WTC11 (cell line): ENCODE data around the gene WDR31. TPM values are rescaled to one million over a fixed set of nuclear protein-coding genes. Genes with fewer than 3 reads are reported as not detected.

Source experiments
- ATAC-seq: fragments of 200-7000 bp; cut with Tn5 transposase; 2 replicates; pipeline ENCODE4 v1.10.0; 2021; ENCODE audit warnings: mild to moderate bottlenecking, moderate library complexity
- CTCF ChIA-PET: fragments of 300-600 bp; sonication (Branson Sonifier 250); formaldehyde crosslinking; loops from one replicate; lab custom pipeline; 2021; ENCODE audit warnings: antibody characterized with exemption; lab: Charles Lee
- POLR2A ChIA-PET: fragments of 350-600 bp; sonication (Branson Sonifier 250); formaldehyde crosslinking; loops from one replicate; lab custom pipeline; 2021; ENCODE audit warnings: antibody characterized with exemption; lab: Charles Lee
- DNase-seq: peaks from one replicate; pipeline ENCODE4 v3.0.0; 2021; ENCODE audit warnings: low spot score
- H3K27ac Mint-ChIP-seq: 2 replicates; pipeline ENCODE4 v1.8.0; 2021; ENCODE audit warnings: mixed read lengths
- H3K27me3 Mint-ChIP-seq: 2 replicates; pipeline ENCODE4 v1.8.0; 2021; ENCODE audit warnings: low read depth, mild to moderate bottlenecking, moderate library complexity, mixed read lengths
- H3K36me3 Mint-ChIP-seq: 2 replicates; pipeline ENCODE4 v1.8.0; 2021; ENCODE audit warnings: mixed read lengths
- H3K4me1 Mint-ChIP-seq: 2 replicates; pipeline ENCODE4 v1.8.0; 2022; ENCODE audit warnings: mixed read lengths
- H3K4me3 Mint-ChIP-seq: 2 replicates; pipeline ENCODE4 v1.8.0; 2021; ENCODE audit warnings: mild to moderate bottlenecking, moderate library complexity, mixed read lengths
- H3K9me3 Mint-ChIP-seq: 2 replicates; pipeline ENCODE4 v1.8.0; 2021; ENCODE audit warnings: mixed read lengths
- FOXK1 ChIP-seq: sonication (generic); formaldehyde crosslinking; IDR thresholded peaks from 2 replicates; pipeline ENCODE4 v1.8.0; 2022; ENCODE audit warnings: mild to moderate bottlenecking, moderate library complexity, missing genetic modification reagents
- MXD4 ChIP-seq: fragments of 250-450 bp; sonication (Bioruptor Pico); IDR thresholded peaks from 2 replicates; pipeline ENCODE4 v1.8.0; 2021; ENCODE audit warnings: mild to moderate bottlenecking, moderate library complexity, borderline replicate concordance
- NFATC4 ChIP-seq: fragments of 250-450 bp; sonication (Bioruptor Pico); IDR thresholded peaks from 2 replicates; pipeline ENCODE4 v1.9.0; 2021; ENCODE audit warnings: mild to moderate bottlenecking
- NFYB ChIP-seq: sonication (generic); formaldehyde crosslinking; conservative IDR thresholded peaks from 2 replicates; pipeline ENCODE4 v1.8.0; 2022; ENCODE audit warnings: low read depth, missing genetic modification reagents
- SMAD4 ChIP-seq: sonication (generic); formaldehyde crosslinking; IDR thresholded peaks from 2 replicates; pipeline ENCODE4 v1.8.0; 2022; ENCODE audit warnings: mild to moderate bottlenecking, missing genetic modification reagents
- TCF7 ChIP-seq: sonication (generic); formaldehyde crosslinking; IDR thresholded peaks from 2 replicates; pipeline ENCODE4 v1.8.0; 2022; ENCODE audit warnings: mild to moderate bottlenecking, low read depth, missing genetic modification reagents, moderate library complexity
- ZNF396 ChIP-seq: fragments of 250-450 bp; sonication (Bioruptor Pico); IDR thresholded peaks from 2 replicates; pipeline ENCODE4 v1.8.0; 2021; ENCODE audit warnings: mild to moderate bottlenecking, moderate library complexity, borderline replicate concordance
- ZNF423 ChIP-seq: fragments of 250-450 bp; sonication (Bioruptor Pico); IDR thresholded peaks from 2 replicates; pipeline ENCODE4 v2.1.2; 2022; ENCODE audit warnings: mild to moderate bottlenecking, moderate library complexity
- ZNF671 ChIP-seq: fragments of 250-450 bp; sonication (Bioruptor Pico); IDR thresholded peaks from 2 replicates; pipeline ENCODE4 v1.8.0; 2021; ENCODE audit warnings: mild to moderate bottlenecking
- total RNA-seq: library from RNA; stranded (reverse); gene quantifications from 3 replicates; pipeline ENCODE4 v1.2.3, GENCODE V29; 2021
- TF ChIP-seq, protein P1 (sequence below): fragments of 250-450 bp; sonication (Bioruptor Pico); IDR thresholded peaks from 2 replicates; pipeline ENCODE4 v2.1.2; 2022; ENCODE audit warnings: mild to moderate bottlenecking, moderate library complexity
- TF ChIP-seq, protein P2 (sequence below): sonication (generic); formaldehyde crosslinking; IDR thresholded peaks from 2 replicates; pipeline ENCODE4 v1.8.1; 2023; ENCODE audit warnings: mild to moderate bottlenecking, moderate library complexity, missing genetic modification reagents
- TF ChIP-seq, protein P3 (sequence below): sonication (generic); formaldehyde crosslinking; IDR thresholded peaks from 2 replicates; pipeline ENCODE4 v1.8.1; 2022; ENCODE audit warnings: missing genetic modification reagents, borderline replicate concordance
- TF ChIP-seq, protein P4 (sequence below): sonication (generic); formaldehyde crosslinking; IDR thresholded peaks from 2 replicates; pipeline ENCODE4 v1.8.1; 2023; ENCODE audit warnings: mild to moderate bottlenecking, missing genetic modification reagents, moderate library complexity
- TF ChIP-seq, protein P5 (sequence below): sonication (generic); formaldehyde crosslinking; IDR thresholded peaks from 2 replicates; pipeline ENCODE4 v1.8.1; 2022; ENCODE audit warnings: mild to moderate bottlenecking, moderate library complexity, missing genetic modification reagents
- TF ChIP-seq, protein P6 (sequence below): sonication (generic); formaldehyde crosslinking; IDR thresholded peaks from 2 replicates; pipeline ENCODE4 v1.8.0; 2023; ENCODE audit warnings: mild to moderate bottlenecking, missing genetic modification reagents

The WDR31 gene
- total RNA-seq, 1 experiment from 2014 or later = 0.37 TPM

GRCh38 chr9:113361304-113362018 is 21.4 kb upstream of the WDR31 start:
- Mint-ChIP-seq H3K4me1 (peaks cover 12% of the 10 kb centered on the region), H3K27ac (no peak overlapping the region), H3K36me3 (no peaks in the 10 kb centered on the region), H3K4me3 (no peak overlapping the region), H3K27me3 (no peaks in the 10 kb centered on the region), H3K9me3 (no peaks in the 10 kb centered on the region)
- DNase-seq = no peak
- POLR2A ChIA-PET = no interaction called here
- no peak for ATAC-seq
- TF ChIP-seq NFATC4 (CRISPR knock-in tag) = no peak
- TF ChIP-seq, protein P1, sequence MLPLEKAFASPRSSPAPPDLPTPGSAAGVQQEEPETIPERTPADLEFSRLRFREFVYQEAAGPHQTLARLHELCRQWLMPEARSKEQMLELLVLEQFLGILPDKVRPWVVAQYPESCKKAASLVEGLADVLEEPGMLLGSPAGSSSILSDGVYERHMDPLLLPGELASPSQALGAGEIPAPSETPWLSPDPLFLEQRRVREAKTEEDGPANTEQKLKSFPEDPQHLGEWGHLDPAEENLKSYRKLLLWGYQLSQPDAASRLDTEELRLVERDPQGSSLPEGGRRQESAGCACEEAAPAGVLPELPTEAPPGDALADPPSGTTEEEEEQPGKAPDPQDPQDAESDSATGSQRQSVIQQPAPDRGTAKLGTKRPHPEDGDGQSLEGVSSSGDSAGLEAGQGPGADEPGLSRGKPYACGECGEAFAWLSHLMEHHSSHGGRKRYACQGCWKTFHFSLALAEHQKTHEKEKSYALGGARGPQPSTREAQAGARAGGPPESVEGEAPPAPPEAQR (CRISPR knock-in tag) = no peak
- TF ChIP-seq, protein P2, sequence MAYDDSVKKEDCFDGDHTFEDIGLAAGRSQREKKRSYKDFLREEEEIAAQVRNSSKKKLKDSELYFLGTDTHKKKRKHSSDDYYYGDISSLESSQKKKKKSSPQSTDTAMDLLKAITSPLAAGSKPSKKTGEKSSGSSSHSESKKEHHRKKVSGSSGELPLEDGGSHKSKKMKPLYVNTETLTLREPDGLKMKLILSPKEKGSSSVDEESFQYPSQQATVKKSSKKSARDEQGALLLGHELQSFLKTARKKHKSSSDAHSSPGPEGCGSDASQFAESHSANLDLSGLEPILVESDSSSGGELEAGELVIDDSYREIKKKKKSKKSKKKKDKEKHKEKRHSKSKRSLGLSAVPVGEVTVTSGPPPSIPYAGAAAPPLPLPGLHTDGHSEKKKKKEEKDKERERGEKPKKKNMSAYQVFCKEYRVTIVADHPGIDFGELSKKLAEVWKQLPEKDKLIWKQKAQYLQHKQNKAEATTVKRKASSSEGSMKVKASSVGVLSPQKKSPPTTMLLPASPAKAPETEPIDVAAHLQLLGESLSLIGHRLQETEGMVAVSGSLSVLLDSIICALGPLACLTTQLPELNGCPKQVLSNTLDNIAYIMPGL (CRISPR knock-in tag) = no peak
- TF ChIP-seq, protein P3, sequence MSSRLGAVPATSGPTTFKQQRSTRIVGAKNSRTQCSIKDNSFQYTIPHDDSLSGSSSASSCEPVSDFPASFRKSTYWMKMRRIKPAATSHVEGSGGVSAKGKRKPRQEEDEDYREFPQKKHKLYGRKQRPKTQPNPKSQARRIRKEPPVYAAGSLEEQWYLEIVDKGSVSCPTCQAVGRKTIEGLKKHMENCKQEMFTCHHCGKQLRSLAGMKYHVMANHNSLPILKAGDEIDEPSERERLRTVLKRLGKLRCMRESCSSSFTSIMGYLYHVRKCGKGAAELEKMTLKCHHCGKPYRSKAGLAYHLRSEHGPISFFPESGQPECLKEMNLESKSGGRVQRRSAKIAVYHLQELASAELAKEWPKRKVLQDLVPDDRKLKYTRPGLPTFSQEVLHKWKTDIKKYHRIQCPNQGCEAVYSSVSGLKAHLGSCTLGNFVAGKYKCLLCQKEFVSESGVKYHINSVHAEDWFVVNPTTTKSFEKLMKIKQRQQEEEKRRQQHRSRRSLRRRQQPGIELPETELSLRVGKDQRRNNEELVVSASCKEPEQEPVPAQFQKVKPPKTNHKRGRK (CRISPR knock-in tag) = no peak
- no peak for TF ChIP-seq TCF7 (CRISPR knock-in tag)
- TF ChIP-seq ZNF671 (CRISPR knock-in tag) = no peak
- TF ChIP-seq ZNF423 (CRISPR knock-in tag) = no peak
- TF ChIP-seq NFYB (CRISPR knock-in tag) = no peak
- TF ChIP-seq, protein P4, sequence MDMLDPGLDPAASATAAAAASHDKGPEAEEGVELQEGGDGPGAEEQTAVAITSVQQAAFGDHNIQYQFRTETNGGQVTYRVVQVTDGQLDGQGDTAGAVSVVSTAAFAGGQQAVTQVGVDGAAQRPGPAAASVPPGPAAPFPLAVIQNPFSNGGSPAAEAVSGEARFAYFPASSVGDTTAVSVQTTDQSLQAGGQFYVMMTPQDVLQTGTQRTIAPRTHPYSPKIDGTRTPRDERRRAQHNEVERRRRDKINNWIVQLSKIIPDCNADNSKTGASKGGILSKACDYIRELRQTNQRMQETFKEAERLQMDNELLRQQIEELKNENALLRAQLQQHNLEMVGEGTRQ (CRISPR knock-in tag) = no peak
- TF ChIP-seq, protein P5, sequence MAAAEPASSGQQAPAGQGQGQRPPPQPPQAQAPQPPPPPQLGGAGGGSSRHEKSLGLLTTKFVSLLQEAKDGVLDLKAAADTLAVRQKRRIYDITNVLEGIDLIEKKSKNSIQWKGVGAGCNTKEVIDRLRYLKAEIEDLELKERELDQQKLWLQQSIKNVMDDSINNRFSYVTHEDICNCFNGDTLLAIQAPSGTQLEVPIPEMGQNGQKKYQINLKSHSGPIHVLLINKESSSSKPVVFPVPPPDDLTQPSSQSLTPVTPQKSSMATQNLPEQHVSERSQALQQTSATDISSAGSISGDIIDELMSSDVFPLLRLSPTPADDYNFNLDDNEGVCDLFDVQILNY (CRISPR knock-in tag) = no peak
- no peak for TF ChIP-seq FOXK1
- no peak for TF ChIP-seq MXD4 (CRISPR knock-in tag)
- no peak for TF ChIP-seq SMAD4
- TF ChIP-seq, protein P6, sequence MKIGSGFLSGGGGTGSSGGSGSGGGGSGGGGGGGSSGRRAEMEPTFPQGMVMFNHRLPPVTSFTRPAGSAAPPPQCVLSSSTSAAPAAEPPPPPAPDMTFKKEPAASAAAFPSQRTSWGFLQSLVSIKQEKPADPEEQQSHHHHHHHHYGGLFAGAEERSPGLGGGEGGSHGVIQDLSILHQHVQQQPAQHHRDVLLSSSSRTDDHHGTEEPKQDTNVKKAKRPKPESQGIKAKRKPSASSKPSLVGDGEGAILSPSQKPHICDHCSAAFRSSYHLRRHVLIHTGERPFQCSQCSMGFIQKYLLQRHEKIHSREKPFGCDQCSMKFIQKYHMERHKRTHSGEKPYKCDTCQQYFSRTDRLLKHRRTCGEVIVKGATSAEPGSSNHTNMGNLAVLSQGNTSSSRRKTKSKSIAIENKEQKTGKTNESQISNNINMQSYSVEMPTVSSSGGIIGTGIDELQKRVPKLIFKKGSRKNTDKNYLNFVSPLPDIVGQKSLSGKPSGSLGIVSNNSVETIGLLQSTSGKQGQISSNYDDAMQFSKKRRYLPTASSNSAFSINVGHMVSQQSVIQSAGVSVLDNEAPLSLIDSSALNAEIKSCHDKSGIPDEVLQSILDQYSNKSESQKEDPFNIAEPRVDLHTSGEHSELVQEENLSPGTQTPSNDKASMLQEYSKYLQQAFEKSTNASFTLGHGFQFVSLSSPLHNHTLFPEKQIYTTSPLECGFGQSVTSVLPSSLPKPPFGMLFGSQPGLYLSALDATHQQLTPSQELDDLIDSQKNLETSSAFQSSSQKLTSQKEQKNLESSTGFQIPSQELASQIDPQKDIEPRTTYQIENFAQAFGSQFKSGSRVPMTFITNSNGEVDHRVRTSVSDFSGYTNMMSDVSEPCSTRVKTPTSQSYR (CRISPR knock-in tag) = no peak
- no peak for TF ChIP-seq ZNF396 (CRISPR knock-in tag)
- CTCF ChIA-PET = interaction anchor here (0.7 kb wide), 1 partner anchor 15 kb away, joined by 3 read pairs; the partner anchor contains the start of gene HDHD3
